CD14-positive monocyte (primary cell): ENCODE data around the gene TAC4. TPM values are rescaled to one million over a fixed set of nuclear protein-coding genes. Genes with fewer than 3 reads are reported as not detected.
A peak's percentile ranks its signal among the peaks of the same experiment; 100 is the strongest.

Experiments
- DNase-seq, 3 donors: peaks; one replicate each; pipeline ENCODE4 v3.0.0-alpha.2; 2011 to 2022
- H2AFZ ChIP-seq: 2 replicates; pipeline ENCODE4 v1.6.0; 2012; ENCODE audit warnings: mild to moderate bottlenecking, low read depth, low read length, inconsistent platforms; ENCODE audit not compliant: insufficient read depth, poor library complexity, severe bottlenecking
- H3K27ac ChIP-seq, 2 donors: 1 replicate in 1 of 2; 2 replicates in 1 of 2; pipeline ENCODE4 v1.5.1; 2012 to 2013; ENCODE audit warnings: low read length in 2 of 2, control low read depth in 1 of 2, inconsistent platforms in 1 of 2, low read depth in 1 of 2, mild to moderate bottlenecking in 1 of 2
- H3K27me3 ChIP-seq, 2 donors: one replicate each; pipeline versions ENCODE4 v1.6.0 to v1.6.1; 2011 to 2013; ENCODE audit warnings: low read length in 2 of 2; ENCODE audit not compliant: control insufficient read depth in 2 of 2, insufficient read depth in 2 of 2
- H3K36me3 ChIP-seq, 2 donors: replicated peaks in 1 of 2; 1 replicate in 1 of 2; 2 replicates in 1 of 2; pipeline versions ENCODE4 v1.5.1 to v1.6.1; 2012 to 2013; ENCODE audit warnings: low read length in 2 of 2, control low read depth in 1 of 2, inconsistent platforms in 1 of 2, mild to moderate bottlenecking in 1 of 2; ENCODE audit not compliant: insufficient read depth in 2 of 2, control insufficient read depth in 1 of 2
- H3K4me1 ChIP-seq, 2 donors: 1 replicate in 1 of 2; 2 replicates in 1 of 2; pipeline versions ENCODE4 v1.5.1 to v1.6.1; 2012 to 2013; ENCODE audit warnings: low read length in 2 of 2, control low read depth in 1 of 2, inconsistent platforms in 1 of 2, mild to moderate bottlenecking in 1 of 2, moderate library complexity in 1 of 2; ENCODE audit not compliant: insufficient read depth in 2 of 2, control insufficient read depth in 1 of 2
- H3K4me2 ChIP-seq: replicated peaks from 2 replicates; pipeline ENCODE3; 2012; ENCODE audit warnings: low read length, moderate library complexity, mild to moderate bottlenecking; ENCODE audit not compliant: poor library complexity, severe bottlenecking; ENCODE audit errors: extremely low read depth
- H3K4me3 ChIP-seq, 3 experiments: fragments of 200-600 bp in 1 of 3; sonication (generic) in 1 of 3; replicated peaks in 1 of 3; 1 replicate in 2 of 3; 2 replicates in 1 of 3; pipeline ENCODE4 v1.5.1; 2011 to 2013; ENCODE audit warnings: low read length in 3 of 3, mild to moderate bottlenecking in 3 of 3, control low read depth in 2 of 3, low read depth in 2 of 3, inconsistent platforms in 1 of 3, moderate library complexity in 1 of 3
- H3K79me2 ChIP-seq: 2 replicates; pipeline ENCODE4 v1.6.0; 2012; ENCODE audit warnings: mild to moderate bottlenecking, control low read depth, inconsistent platforms, low read length, moderate library complexity; ENCODE audit not compliant: insufficient read depth
- H3K9ac ChIP-seq: 2 replicates; pipeline ENCODE4 v1.6.0; 2017; ENCODE audit warnings: low read length, mild to moderate bottlenecking; ENCODE audit not compliant: insufficient read depth, poor library complexity, severe bottlenecking
- H3K9me3 ChIP-seq, 2 donors: replicated peaks in 1 of 2; 1 replicate in 1 of 2; 2 replicates in 1 of 2; pipeline versions ENCODE4 v1.5.1 to v1.6.1; 2012 to 2013; ENCODE audit warnings: low read length in 2 of 2, control low read depth in 1 of 2; ENCODE audit not compliant: control insufficient read depth in 1 of 2, insufficient read depth in 1 of 2
- H4K20me1 ChIP-seq: 2 replicates; pipeline ENCODE4 v1.6.0; 2012; ENCODE audit warnings: mild to moderate bottlenecking, low read length, control low read depth, moderate library complexity; ENCODE audit not compliant: insufficient read depth
- H3K27ac Mint-ChIP-seq, 7 donors: one replicate each; pipeline ENCODE4 v1.8.0; 2020; ENCODE audit warnings: mild to moderate bottlenecking in 7 of 7, mixed read lengths in 7 of 7, moderate library complexity in 6 of 7, inconsistent platforms in 2 of 7
- H3K27me3 Mint-ChIP-seq, 3 donors: one replicate each; pipeline ENCODE4 v1.8.0; 2021 to 2022; ENCODE audit warnings: low read depth in 3 of 3, mild to moderate bottlenecking in 3 of 3, mixed read lengths in 3 of 3, moderate library complexity in 3 of 3, inconsistent platforms in 1 of 3
- H3K36me3 Mint-ChIP-seq, 2 donors: one replicate each; pipeline ENCODE4 v1.8.0; 2020; ENCODE audit warnings: mixed read lengths in 2 of 2, inconsistent platforms in 1 of 2, mild to moderate bottlenecking in 1 of 2
- H3K4me1 Mint-ChIP-seq: one replicate; pipeline ENCODE4 v1.8.0; 2020; ENCODE audit warnings: mild to moderate bottlenecking, mixed read lengths
- H3K4me3 Mint-ChIP-seq, 2 donors: one replicate each; pipeline ENCODE4 v1.8.0; 2020; ENCODE audit warnings: mild to moderate bottlenecking in 2 of 2, mixed read lengths in 2 of 2, moderate library complexity in 1 of 2
- H3K9me3 Mint-ChIP-seq, 7 donors: one replicate each; pipeline ENCODE4 v1.8.0; 2020 to 2022; ENCODE audit warnings: mixed read lengths in 7 of 7, mild to moderate bottlenecking in 6 of 7, moderate library complexity in 6 of 7, inconsistent platforms in 2 of 7
- CTCF ChIP-seq: fragments of 200-600 bp; IDR thresholded peaks from one replicate; pipeline ENCODE4 v1.8.0; 2022; ENCODE audit warnings: antibody characterized with exemption, mild to moderate bottlenecking
- WGBS: methylation state at CpG from one replicate; pipeline ENCODE4 v1.1.5; 2013; ENCODE audit warnings: missing lambda C conversion rate; ENCODE audit not compliant: insufficient coverage; 5-methylcytosine and 5-hydroxymethylcytosine counted together
- intact Hi-C, 2 donors: fragments of 100-400 bp; cut with micrococcal nuclease; formaldehyde crosslinking; loops; one replicate each; pipeline versions ENCODE4 v1.15.0 to v1.15.1; 2023
- polyA plus RNA-seq, 3 donors: library from polyadenylated mRNA; depleted of rRNA in 1 of 3; unstranded in 2 of 3; stranded (reverse) in 1 of 3; fragments of 300-500 nt in 2 of 3; fragments of >200 nt in 1 of 3; fragmentation: Illumina TruSeq in 2 of 3; gene quantifications; 1 replicate in 2 of 3; 2 replicates in 1 of 3; pipeline ENCODE4 v1.2.3, GENCODE V29; 2012 to 2021

TAC4 gene
- polyA plus RNA-seq, 3 donors, result not detected

GRCh38 chr17:49887744-49888360, 40.0 kb upstream of the TAC4 start:
- Mint-ChIP-seq H3K27me3 (peaks cover 47 to 77% (median 59%) of the 10 kb centered on the region in 3 donors), H3K4me3 (peak overlapping the region in 1 of 2 donors; percentile 8), H3K36me3 (no peaks in the 10 kb centered on the region), H3K27ac (peak overlapping the region in 1 of 7 donors; percentile 21), H3K9me3 (peaks cover 0 to 5% (median 1%) of the 10 kb centered on the region in 7 donors), H3K4me1 (peaks cover 8% of the 10 kb centered on the region)
- Histone ChIP-seq H4K20me1 (no peaks in the 10 kb centered on the region), H3K4me1 (peaks cover 9 to 11% of the 10 kb centered on the region in 2 donors), H3K27ac (no peak overlapping the region), H3K4me3 (no peak overlapping the region), H3K9me3 (no peaks in the 10 kb centered on the region), H3K9ac (no peak overlapping the region), H3K36me3 (no peaks in the 10 kb centered on the region), H3K79me2 (no peaks in the 10 kb centered on the region), H3K27me3 (peaks cover 9 to 44% of the 10 kb centered on the region in 2 donors), H3K4me2 (no peak overlapping the region), H2AFZ (no peak overlapping the region)
- DNase-seq, result no peak
- TF ChIP-seq CTCF, result no peak
- WGBS, result 87% methylated on average over 8 of the region's 9 CpGs
- intact Hi-C loops, result no loop called here

- H3K4me1 ChIP-seq, result peaks cover 9 to 11% of the 10 kb centered on the region in 2 donors
- peaks cover 8% of the 10 kb centered on the region for H3K4me1 Mint-ChIP-seq
- 81% methylated on average over 4 of the region's 7 CpGs for WGBS
- H3K4me3 ChIP-seq, result no peak overlapping the region
- H3K9me3 Mint-ChIP-seq, result peaks cover 0 to 5% (median 1%) of the 10 kb centered on the region in 7 donors
- no peak overlapping the region for H3K27ac Mint-ChIP-seq
- peaks cover 6 to 44% of the 10 kb centered on the region in 2 donors for H3K27me3 ChIP-seq
- H4K20me1 ChIP-seq, result no peaks in the 10 kb centered on the region
- TF ChIP-seq CTCF, result no peak
- peaks cover 46 to 78% (median 59%) of the 10 kb centered on the region in 3 donors for H3K27me3 Mint-ChIP-seq
- intact Hi-C loops, result no loop called here
- no peaks in the 10 kb centered on the region for H3K79me2 ChIP-seq
- peak overlapping the region in 1 of 2 donors; percentile 51 for H3K4me3 Mint-ChIP-seq
- no peak for DNase-seq
- no peaks in the 10 kb centered on the region for H3K36me3 ChIP-seq
- H2AFZ ChIP-seq, result no peak overlapping the region
- H3K4me2 ChIP-seq, result no peak overlapping the region
- no peak overlapping the region for H3K27ac ChIP-seq
- H3K9me3 ChIP-seq, result no peaks in the 10 kb centered on the region
- H3K36me3 Mint-ChIP-seq, result no peaks in the 10 kb centered on the region
- H3K9ac ChIP-seq, result no peak overlapping the region
Observed at GRCh38 chr17:49887086-49887743, 39.3 kb upstream of the TAC4 start.
